Right hindlimb (tissue), 1 donor: Measurements from ENCODE around the gene CIZ1.
A peak's percentile ranks its signal among the peaks of the same experiment; 100 is the strongest.
"Not testable (repeated sequence)": the region's sequence is repeated elsewhere in the genome, so short reads cannot be mapped to it uniquely, and the experiment has no call there.

Experiments used
- DNase-seq: peaks from one replicate; pipeline ENCODE4 v3.0.0-alpha.2; 2018

The CIZ1 gene

GRCh38 chr9:128142596-128142995 is 48.8 kb downstream of the CIZ1 start:
- peak; percentile 39 for DNase-seq

- peak; percentile 18 for DNase-seq
Measured at GRCh38 chr9:128142061-128142460, 49.3 kb downstream of the CIZ1 start.

- peak; percentile 8 for DNase-seq
Measured at GRCh38 chr9:128141604-128142003, 49.8 kb downstream of the CIZ1 start.

GRCh38 chr9:128139621-128140020 is 51.8 kb downstream of the CIZ1 start:
- DNase-seq, result peak; percentile 7

- no peak for DNase-seq
Measured at GRCh38 chr9:128138001-128138400, 53.4 kb downstream of the CIZ1 start.

GRCh38 chr9:128136816-128137793 is 54.3 kb downstream of the CIZ1 start:
- DNase-seq, result peak; percentile 12

GRCh38 chr9:128135561-128135960 is 55.8 kb downstream of the CIZ1 start:
- not testable (repeated sequence) for DNase-seq

- DNase-seq, result peak; percentile 77
Measured at GRCh38 chr9:128132139-128132538, 59.2 kb downstream of the CIZ1 start.

- DNase-seq, result peak; percentile 16
Measured at GRCh38 chr9:128131346-128131745, 60.0 kb downstream of the CIZ1 start.

GRCh38 chr9:128130651-128131050 is 60.7 kb downstream of the CIZ1 start:
- peak; percentile 13 for DNase-seq

- DNase-seq, result not testable (repeated sequence)
Measured at GRCh38 chr9:128129976-128130590, 61.3 kb downstream of the CIZ1 start.

- peak; percentile 34 for DNase-seq
Measured at GRCh38 chr9:128128836-128129590, 62.4 kb downstream of the CIZ1 start.

- peak; percentile 94 for DNase-seq
Measured at GRCh38 chr9:128127990-128128835, 63.2 kb downstream of the CIZ1 start.

GRCh38 chr9:128127568-128127989 is 63.8 kb downstream of the CIZ1 start, which contains the start of gene PTGES2:
TSS of gene PTGES2 (minus strand) at chr9:128127729. CDS start at chr9:128127717, 12 bp downstream.
- peak; percentile 91 for DNase-seq

GRCh38 chr9:128125580-128126354 is 65.6 kb downstream of the CIZ1 start:
- DNase-seq, result peak; percentile 22

GRCh38 chr9:128124873-128125579 is 66.3 kb downstream of the CIZ1 start:
- peak; percentile 64 for DNase-seq

GRCh38 chr9:128124451-128124850 is 66.9 kb downstream of the CIZ1 start:
- DNase-seq, result no peak

GRCh38 chr9:128123451-128124080 is 67.8 kb downstream of the CIZ1 start:
- peak; percentile 10 for DNase-seq

- DNase-seq, result peak; percentile 19
Measured at GRCh38 chr9:128122809-128123175, 68.6 kb downstream of the CIZ1 start.
